Kidney (tissue), 14 donors: ENCODE data around the gene SEMA3F. TPM values are rescaled to one million over a fixed set of nuclear protein-coding genes. Genes with fewer than 3 reads are reported as not detected.

Source experiments
- DNase-seq, 5 donors: peaks; one replicate each; pipeline ENCODE4 v3.0.0-alpha.2; 2013 to 2020
- FAIRE-seq: peaks from 2 replicates; lab custom pipeline; 2012; peaks lifted over from hg19 to GRCh38; lab: Jason Lieb, UNC
- H3K27ac ChIP-seq, 2 donors: one replicate each; pipeline ENCODE4 v1.7.0; 2013; ENCODE audit warnings: low read depth in 2 of 2, low read length in 2 of 2, inconsistent platforms in 1 of 2
- H3K27me3 ChIP-seq: one replicate; pipeline ENCODE4 v1.7.1; 2013; ENCODE audit warnings: low read length, inconsistent platforms; ENCODE audit not compliant: control insufficient read depth, insufficient read depth
- H3K36me3 ChIP-seq, 3 donors: one replicate each; pipeline versions ENCODE4 v1.7.0 to v1.7.1; 2013; ENCODE audit warnings: low read length in 3 of 3, control low read depth in 1 of 3, inconsistent platforms in 1 of 3; ENCODE audit not compliant: insufficient read depth in 3 of 3, control insufficient read depth in 2 of 3
- H3K4me1 ChIP-seq, 3 donors: one replicate each; pipeline versions ENCODE4 v1.7.0 to v1.7.1; 2013; ENCODE audit warnings: low read length in 3 of 3, inconsistent platforms in 1 of 3, low read depth in 1 of 3; ENCODE audit not compliant: control insufficient read depth in 2 of 3, insufficient read depth in 2 of 3
- H3K4me3 ChIP-seq, 3 donors: one replicate each; pipeline versions ENCODE4 v1.7.0 to v1.8.1; 2013; ENCODE audit warnings: low read length in 3 of 3, control low read depth in 1 of 3, inconsistent platforms in 1 of 3
- H3K9ac ChIP-seq, 3 donors: one replicate each; pipeline versions ENCODE4 v1.7.0 to v1.7.1; 2013; ENCODE audit warnings: low read length in 3 of 3, control low read depth in 1 of 3, inconsistent platforms in 1 of 3
- H3K9me3 ChIP-seq, 3 donors: one replicate each; pipeline versions ENCODE4 v1.7.0 to v1.7.1; 2013; ENCODE audit warnings: low read length in 3 of 3, control low read depth in 1 of 3, inconsistent platforms in 1 of 3; ENCODE audit not compliant: control insufficient read depth in 2 of 3, insufficient read depth in 1 of 3
- CTCF ChIP-seq: IDR thresholded peaks from 3 replicates; pipeline ENCODE4 v1.5.1; 2012; ENCODE audit warnings: mild to moderate bottlenecking, moderate library complexity, borderline replicate concordance; ENCODE audit not compliant: insufficient read depth; ENCODE audit errors: extremely low read depth
- intact Hi-C: fragments of 100-400 bp; cut with DNase I; formaldehyde crosslinking; loops from one replicate; pipeline ENCODE4 v1.11.1; 2022
- polyA plus RNA-seq: library from polyadenylated mRNA; stranded (reverse); fragments of 350-450 nt; fragmentation: Illumina TruSeq; extraction: RNeasy Lipid Tissue Mini Kit (QIAGEN cat#74804); gene quantifications from one replicate; pipeline ENCODE4 v1.2.3, GENCODE V29; 2014; ENCODE audit warnings: low read depth, low replicate concordance; ENCODE audit not compliant: insufficient read depth
- total RNA-seq: library from RNA; stranded (reverse); fragmentation: NEBNext Ultra II Directional; extraction: Animal tissue kit (Norgen Biotek cat#: 25700); gene quantifications from one replicate; pipeline ENCODE4 v1.2.1, GENCODE V29; 2021
- donor health status: control.
- donor health status: control.
- donor health status: control.
- donor health status: control.
- donor health status: control.
- donor health status: DM: yes; HTN: yes; CAD: no.
- donor health status: Normal renal cell carcinoma (clear cell type).

SEMA3F gene
- total and polyA plus RNA-seq, 2 donors from 2014 or later: 36.7 to 39.9 TPM

DNA sequence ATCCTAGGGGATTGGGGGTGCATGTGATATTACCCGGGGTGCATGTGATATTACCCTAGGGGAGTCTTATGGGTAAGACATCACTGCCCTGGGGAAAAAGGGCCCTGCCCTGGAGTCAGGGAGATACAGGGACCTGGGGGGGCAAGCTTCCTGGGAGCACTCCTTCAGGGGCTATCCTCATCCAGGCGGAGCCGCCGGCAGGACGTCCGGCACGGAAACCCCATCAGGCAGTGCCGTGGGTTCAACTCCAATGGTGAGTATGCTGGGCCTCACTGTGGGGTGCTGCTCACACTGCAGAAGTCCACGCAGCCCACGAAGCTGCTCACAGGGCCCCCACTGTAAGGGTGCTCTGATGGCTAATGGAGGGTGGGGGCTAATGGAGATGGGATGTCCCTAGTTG, 31.0 kb downstream of the SEMA3F start:
- intact Hi-C loops: no loop called here
- no peak for TF ChIP-seq CTCF
- no peak for FAIRE-seq

GRCh38 chr3:50187750-50188149, 32.6 kb downstream of the SEMA3F start:
- H3K27me3 ChIP-seq: no peaks in the 10 kb centered on the region
- no peak overlapping the region for H3K9ac ChIP-seq
- no peak for FAIRE-seq
- no peak for DNase-seq
- H3K9me3 ChIP-seq: no peaks in the 10 kb centered on the region
- H3K36me3 ChIP-seq: peaks cover 0 to 5% (median 3%) of the 10 kb centered on the region in 3 donors
- no peak for TF ChIP-seq CTCF
- H3K4me3 ChIP-seq: no peak overlapping the region
- intact Hi-C loops: no loop called here
- H3K27ac ChIP-seq: no peak overlapping the region
- peaks cover 0 to 6% (median 0%) of the 10 kb centered on the region in 3 donors for H3K4me1 ChIP-seq

More for the DNA sequence above, 31.0 kb downstream of the SEMA3F start:
- Histone ChIP-seq H3K9ac (no peak overlapping the region), H3K27me3 (no peaks in the 10 kb centered on the region), H3K4me3 (no peak overlapping the region), H3K9me3 (no peaks in the 10 kb centered on the region), H3K27ac (no peak overlapping the region), H3K36me3 (peaks cover 0 to 10% (median 3%) of the 10 kb centered on the region in 3 donors), H3K4me1 (peaks cover 0 to 5% (median 0%) of the 10 kb centered on the region in 3 donors)
- DNase-seq: no peak

DNA sequence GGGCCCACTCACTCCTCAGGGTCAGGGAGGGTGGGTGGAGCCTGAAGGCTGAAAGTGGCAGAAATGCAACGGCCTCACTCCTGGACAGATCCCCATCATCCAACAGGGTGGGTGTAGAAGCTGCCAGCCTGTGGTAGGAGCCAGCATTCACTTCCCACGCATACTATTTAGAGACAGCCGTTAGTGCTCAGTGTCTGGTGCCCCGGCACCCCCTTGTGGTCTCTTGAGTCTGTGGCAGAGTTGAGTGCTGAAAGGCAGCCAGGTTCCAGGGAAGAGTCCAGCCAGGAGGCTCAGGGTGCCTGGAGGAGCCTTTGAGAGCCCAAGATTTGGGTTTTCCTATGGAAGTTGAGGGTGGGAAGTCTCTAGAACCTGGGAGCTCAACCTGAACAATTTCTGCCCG, 34.1 kb downstream of the SEMA3F start:
- no peak overlapping the region for H3K27ac ChIP-seq
- FAIRE-seq: no peak
- intact Hi-C loops: no loop called here

More for the DNA sequence above, 34.1 kb downstream of the SEMA3F start:
- no peak overlapping the region for H3K4me3 ChIP-seq
- H3K9me3 ChIP-seq: no peaks in the 10 kb centered on the region
- DNase-seq: peak in 4 of 5 donors; percentile 87 to 94 (median 90)
- peaks cover 0 to 10% (median 0%) of the 10 kb centered on the region in 3 donors for H3K4me1 ChIP-seq
- peaks cover 10% of the 10 kb centered on the region for H3K27me3 ChIP-seq
- H3K9ac ChIP-seq: no peak overlapping the region
- TF ChIP-seq CTCF: peak; percentile 96
- peaks cover 0 to 3% (median 3%) of the 10 kb centered on the region in 3 donors for H3K36me3 ChIP-seq
